ENCODE measurements around the gene ADAMTSL5. TPM values are rescaled to one million over a fixed set of nuclear protein-coding genes. Genes with fewer than 3 reads are reported as not detected.

The ADAMTSL5 gene
- total RNA-seq, 2 donors from 2014 or later, result 4.1 to 4.8 TPM

DNA sequence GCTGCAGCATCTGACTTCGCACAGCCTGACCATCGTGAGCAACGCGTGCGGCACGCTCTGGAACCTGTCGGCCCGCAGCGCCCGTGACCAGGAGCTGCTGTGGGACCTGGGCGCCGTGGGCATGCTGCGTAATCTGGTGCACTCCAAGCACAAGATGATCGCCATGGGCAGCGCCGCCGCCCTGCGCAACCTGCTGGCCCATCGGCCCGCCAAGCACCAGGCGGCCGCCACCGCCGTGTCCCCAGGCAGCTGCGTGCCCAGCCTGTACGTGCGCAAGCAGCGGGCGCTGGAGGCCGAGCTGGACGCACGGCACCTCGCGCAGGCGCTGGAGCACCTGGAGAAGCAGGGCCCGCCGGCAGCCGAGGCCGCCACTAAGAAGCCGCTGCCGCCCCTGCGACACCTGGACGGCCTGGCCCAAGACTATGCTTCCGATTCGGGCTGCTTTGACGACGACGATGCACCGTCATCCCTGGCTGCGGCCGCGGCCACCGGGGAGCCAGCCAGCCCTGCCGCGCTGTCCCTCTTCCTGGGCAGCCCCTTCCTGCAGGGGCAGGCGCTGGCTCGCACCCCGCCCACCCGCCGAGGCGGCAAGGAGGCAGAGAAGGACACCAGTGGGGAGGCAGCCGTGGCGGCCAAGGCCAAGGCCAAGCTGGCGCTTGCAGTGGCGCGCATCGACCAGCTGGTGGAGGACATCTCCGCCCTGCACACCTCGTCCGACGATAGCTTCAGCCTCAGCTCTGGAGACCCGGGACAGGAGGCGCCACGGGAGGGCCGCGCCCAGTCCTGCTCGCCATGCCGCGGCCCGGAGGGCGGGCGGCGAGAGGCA, 47.4 kb downstream of the ADAMTSL5 start:
- TF ChIP-seq, protein P1, sequence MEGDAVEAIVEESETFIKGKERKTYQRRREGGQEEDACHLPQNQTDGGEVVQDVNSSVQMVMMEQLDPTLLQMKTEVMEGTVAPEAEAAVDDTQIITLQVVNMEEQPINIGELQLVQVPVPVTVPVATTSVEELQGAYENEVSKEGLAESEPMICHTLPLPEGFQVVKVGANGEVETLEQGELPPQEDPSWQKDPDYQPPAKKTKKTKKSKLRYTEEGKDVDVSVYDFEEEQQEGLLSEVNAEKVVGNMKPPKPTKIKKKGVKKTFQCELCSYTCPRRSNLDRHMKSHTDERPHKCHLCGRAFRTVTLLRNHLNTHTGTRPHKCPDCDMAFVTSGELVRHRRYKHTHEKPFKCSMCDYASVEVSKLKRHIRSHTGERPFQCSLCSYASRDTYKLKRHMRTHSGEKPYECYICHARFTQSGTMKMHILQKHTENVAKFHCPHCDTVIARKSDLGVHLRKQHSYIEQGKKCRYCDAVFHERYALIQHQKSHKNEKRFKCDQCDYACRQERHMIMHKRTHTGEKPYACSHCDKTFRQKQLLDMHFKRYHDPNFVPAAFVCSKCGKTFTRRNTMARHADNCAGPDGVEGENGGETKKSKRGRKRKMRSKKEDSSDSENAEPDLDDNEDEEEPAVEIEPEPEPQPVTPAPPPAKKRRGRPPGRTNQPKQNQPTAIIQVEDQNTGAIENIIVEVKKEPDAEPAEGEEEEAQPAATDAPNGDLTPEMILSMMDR (conservative IDR thresholded peaks at IDR 0.05), result peak; percentile 74
- Histone ChIP-seq H3K4me3 (ENCODE audit: low read length) (no peak overlapping the region), H3K27me3 (ENCODE audit: control insufficient read depth, insufficient read depth, low read length, poor library complexity, severe bottlenecking) (peaks cover 72% of the 10 kb centered on the region), H3K9ac (ENCODE audit: extremely low read depth, low read length, poor library complexity, severe bottlenecking) (no peak overlapping the region), H3K4me1 (ENCODE audit: control insufficient read depth, insufficient read depth, low read length) (peaks cover 10% of the 10 kb centered on the region), H3K27ac (ENCODE audit: low read depth, low read length) (no peak overlapping the region), H3K9me3 (ENCODE audit: control insufficient read depth, low read length) (no peaks in the 10 kb centered on the region), H3K36me3 (ENCODE audit: control insufficient read depth, insufficient read depth, low read length) (no peaks in the 10 kb centered on the region)
- DNase-seq, result peak; percentile 89
- Mint-ChIP-seq H3K4me3 (no peak overlapping the region), H3K36me3 (ENCODE audit: low read depth) (no peaks in the 10 kb centered on the region), H3K9me3 (no peaks in the 10 kb centered on the region), H3K4me1 (no peaks in the 10 kb centered on the region), H3K27ac (no peak overlapping the region), H3K27me3 (ENCODE audit: insufficient read depth) (peaks cover 58% of the 10 kb centered on the region)
- WGBS, 2 experiments (ENCODE audit: insufficient coverage in 1 of 2, insufficient read length in 1 of 2), result 28 to 41% methylated on average over 65 to 83 of the region's 83 CpGs

DNA sequence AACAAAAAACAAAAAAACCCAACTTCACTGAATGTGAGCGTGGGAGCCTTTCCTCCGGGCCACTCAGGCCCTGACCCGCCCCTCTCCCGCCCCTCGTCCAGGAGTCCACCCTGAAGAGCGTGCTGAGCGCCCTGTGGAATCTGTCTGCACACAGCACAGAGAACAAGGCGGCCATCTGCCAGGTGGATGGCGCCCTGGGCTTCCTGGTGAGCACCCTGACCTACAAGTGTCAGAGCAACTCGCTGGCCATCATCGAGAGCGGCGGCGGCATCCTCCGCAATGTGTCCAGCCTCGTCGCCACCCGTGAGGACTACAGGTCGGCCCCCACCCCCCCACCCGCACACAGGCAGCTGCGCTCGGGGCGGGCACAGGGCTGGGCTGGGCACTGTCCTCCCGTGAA, 51.0 kb downstream of the ADAMTSL5 start:
- no peak overlapping the region for H3K4me3 ChIP-seq (ENCODE audit: low read length)
- no peaks in the 10 kb centered on the region for H3K9me3 ChIP-seq (ENCODE audit: control insufficient read depth, low read length)
- no peaks in the 10 kb centered on the region for H3K36me3 ChIP-seq (ENCODE audit: control insufficient read depth, insufficient read depth, low read length)
- Mint-ChIP-seq H3K36me3 (ENCODE audit: low read depth) (no peaks in the 10 kb centered on the region), H3K4me3 (no peak overlapping the region), H3K9me3 (no peaks in the 10 kb centered on the region), H3K27ac (no peak overlapping the region), H3K4me1 (no peaks in the 10 kb centered on the region), H3K27me3 (ENCODE audit: insufficient read depth) (peaks cover 65% of the 10 kb centered on the region)
- 92 to 93% methylated on average over 14 to 24 of the region's 24 CpGs for WGBS, 2 experiments (ENCODE audit: insufficient coverage in 1 of 2, insufficient read length in 1 of 2)
- no peak overlapping the region for H3K9ac ChIP-seq (ENCODE audit: extremely low read depth, low read length, poor library complexity, severe bottlenecking)
- DNase-seq, result no peak
- TF ChIP-seq, protein P1 (conservative IDR thresholded peaks at IDR 0.05), result no peak
- no peak overlapping the region for H3K27ac ChIP-seq (ENCODE audit: low read depth, low read length)
- H3K4me1 ChIP-seq (ENCODE audit: control insufficient read depth, insufficient read depth, low read length), result no peaks in the 10 kb centered on the region
- peaks cover 62% of the 10 kb centered on the region for H3K27me3 ChIP-seq (ENCODE audit: control insufficient read depth, insufficient read depth, low read length, poor library complexity, severe bottlenecking)

DNA sequence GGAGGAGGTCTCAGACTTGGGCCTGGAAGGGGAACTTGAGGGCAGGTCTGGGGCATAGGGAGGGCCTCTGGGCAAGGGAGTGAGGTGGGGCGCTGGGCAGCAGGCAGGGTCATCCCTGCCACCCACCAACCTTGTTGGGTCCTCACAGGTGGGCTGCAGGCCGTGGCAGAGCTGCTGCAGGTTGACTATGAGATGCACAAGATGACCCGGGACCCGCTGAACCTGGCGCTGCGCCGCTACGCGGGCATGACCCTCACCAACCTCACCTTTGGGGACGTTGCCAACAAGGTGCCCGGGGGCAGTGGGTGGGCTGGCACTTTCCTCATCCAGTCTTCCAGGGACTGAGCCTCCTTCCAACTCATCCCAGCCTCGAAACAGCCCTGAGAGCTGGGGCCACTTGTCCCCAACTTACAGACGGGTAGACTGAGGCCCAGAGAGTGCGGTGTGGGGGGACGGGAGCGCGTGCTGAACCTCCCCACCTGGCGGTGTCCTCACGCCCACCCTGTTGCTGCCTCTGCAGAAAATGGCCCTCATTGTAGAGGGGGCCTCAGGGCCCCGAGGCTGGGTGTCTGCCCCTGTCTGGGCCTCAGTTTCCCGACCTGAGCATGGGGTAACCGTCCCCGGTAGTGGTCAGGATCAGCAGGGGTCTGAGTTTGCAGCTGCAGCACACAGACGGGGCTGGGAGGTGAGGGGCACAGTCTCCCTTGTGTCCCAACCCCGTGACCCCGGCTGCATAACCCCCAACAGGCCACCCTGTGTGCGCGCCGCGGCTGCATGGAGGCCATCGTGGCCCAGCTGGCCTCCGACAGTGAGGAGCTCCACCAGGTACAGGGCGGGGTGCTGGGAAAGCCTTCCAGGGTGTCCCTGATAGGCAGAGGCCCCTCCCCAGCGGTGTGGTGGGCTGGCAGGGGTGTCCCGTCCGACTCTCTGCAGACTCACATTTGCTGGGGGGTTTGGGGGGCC, 52.5 kb downstream of the ADAMTSL5 start:
- peaks cover 47% of the 10 kb centered on the region for H3K27me3 ChIP-seq (ENCODE audit: control insufficient read depth, insufficient read depth, low read length, poor library complexity, severe bottlenecking)
- no peaks in the 10 kb centered on the region for H3K4me1 ChIP-seq (ENCODE audit: control insufficient read depth, insufficient read depth, low read length)
- Mint-ChIP-seq H3K9me3 (no peaks in the 10 kb centered on the region), H3K27ac (no peak overlapping the region), H3K36me3 (ENCODE audit: low read depth) (no peaks in the 10 kb centered on the region), H3K4me1 (no peaks in the 10 kb centered on the region), H3K27me3 (ENCODE audit: insufficient read depth) (peaks cover 62% of the 10 kb centered on the region), H3K4me3 (no peak overlapping the region)
- H3K36me3 ChIP-seq (ENCODE audit: control insufficient read depth, insufficient read depth, low read length), result no peaks in the 10 kb centered on the region
- H3K9me3 ChIP-seq (ENCODE audit: control insufficient read depth, low read length), result no peaks in the 10 kb centered on the region
- TF ChIP-seq, protein P1 (conservative IDR thresholded peaks at IDR 0.05), result no peak
- WGBS, 2 experiments (ENCODE audit: insufficient coverage in 1 of 2, insufficient read length in 1 of 2), result 88 to 92% methylated on average over 11 to 36 of the region's 36 CpGs
- no peak overlapping the region for H3K27ac ChIP-seq (ENCODE audit: low read depth, low read length)
- H3K9ac ChIP-seq (ENCODE audit: extremely low read depth, low read length, poor library complexity, severe bottlenecking), result no peak overlapping the region
- H3K4me3 ChIP-seq (ENCODE audit: low read length), result no peak overlapping the region
- no peak for DNase-seq
